Kidney epithelial cell (primary cell): ENCODE results near the gene AOAH. TPM values are rescaled to one million over a fixed set of nuclear protein-coding genes. Genes with fewer than 3 reads are reported as not detected.

Source experiments
- DNase-seq: peaks from one replicate; pipeline ENCODE4 v3.0.0-alpha.2; 2010; ENCODE audit warnings: low read depth
- H3K27me3 ChIP-seq: 2 replicates; pipeline ENCODE4 v1.6.0; 2011; ENCODE audit warnings: low read length; ENCODE audit not compliant: control insufficient read depth, insufficient read depth
- H3K36me3 ChIP-seq: 2 replicates; pipeline ENCODE4 v1.5.1; 2011; ENCODE audit warnings: low read length; ENCODE audit not compliant: control insufficient read depth, insufficient read depth
- H3K4me3 ChIP-seq: 2 replicates; pipeline ENCODE4 v1.5.1; 2011; ENCODE audit warnings: low read depth, mild to moderate bottlenecking, control low read depth, low read length
- CTCF ChIP-seq: IDR thresholded peaks from 2 replicates; pipeline ENCODE4 v1.5.1; 2011; ENCODE audit warnings: mild to moderate bottlenecking, moderate library complexity, low read length, control low read depth, inconsistent platforms; ENCODE audit not compliant: insufficient read depth, poor library complexity, severe bottlenecking
- total RNA-seq: library from RNA; depleted of rRNA; stranded (reverse); fragments of >200 nt; gene quantifications from 2 replicates; pipeline ENCODE4 v1.2.3, GENCODE V29; 2015

AOAH gene
- total RNA-seq, 1 donor from 2014 or later, result 4.4 TPM

GRCh38 chr7:36545291-36545690 lies 179.0 kb downstream of the AOAH start:
- no peak for DNase-seq
- H3K36me3 ChIP-seq, result no peaks in the 10 kb centered on the region
- H3K4me3 ChIP-seq, result no peak overlapping the region
- no peak for TF ChIP-seq CTCF
- H3K27me3 ChIP-seq, result no peaks in the 10 kb centered on the region

- no peak for TF ChIP-seq CTCF
- H3K4me3 ChIP-seq, result no peak overlapping the region
- no peak for DNase-seq
- H3K36me3 ChIP-seq, result no peaks in the 10 kb centered on the region
- no peaks in the 10 kb centered on the region for H3K27me3 ChIP-seq
These were observed 186.2 kb downstream of the AOAH start for GRCh38 chr7:36538126-36538525.

GRCh38 chr7:36535866-36536664 lies 188.2 kb downstream of the AOAH start:
- Histone ChIP-seq H3K4me3 (no peak overlapping the region), H3K36me3 (no peaks in the 10 kb centered on the region), H3K27me3 (no peaks in the 10 kb centered on the region)
- no peak for TF ChIP-seq CTCF
- DNase-seq, result no peak

- DNase-seq, result no peak
- H3K27me3 ChIP-seq, result no peaks in the 10 kb centered on the region
- H3K4me3 ChIP-seq, result no peak overlapping the region
- TF ChIP-seq CTCF, result no peak
- no peaks in the 10 kb centered on the region for H3K36me3 ChIP-seq
These were observed 190.6 kb downstream of the AOAH start for GRCh38 chr7:36533717-36534116.

- Histone ChIP-seq H3K4me3 (no peak overlapping the region), H3K36me3 (no peaks in the 10 kb centered on the region), H3K27me3 (no peaks in the 10 kb centered on the region)
- no peak for DNase-seq
- no peak for TF ChIP-seq CTCF
These were observed 191.3 kb downstream of the AOAH start for GRCh38 chr7:36532981-36533499.

- TF ChIP-seq CTCF, result no peak
- no peak overlapping the region for H3K4me3 ChIP-seq
- H3K27me3 ChIP-seq, result no peaks in the 10 kb centered on the region
- no peak for DNase-seq
- no peaks in the 10 kb centered on the region for H3K36me3 ChIP-seq
These were observed 192.3 kb downstream of the AOAH start for GRCh38 chr7:36531951-36532350.
